HFFc6 (cell line): ENCODE data around the gene RPS17. TPM values are rescaled to one million over a fixed set of nuclear protein-coding genes. Genes with fewer than 3 reads are reported as not detected.

Source experiments
- DNase-seq: peaks from one replicate; pipeline ENCODE4 v3.0.0-alpha.2; 2018
- H3K27ac Mint-ChIP-seq: 2 replicates; pipeline ENCODE4 v1.8.0; 2020; ENCODE audit warnings: mild to moderate bottlenecking, mixed read lengths
- H3K27me3 Mint-ChIP-seq: 2 replicates; pipeline ENCODE4 v1.8.0; 2021; ENCODE audit warnings: mild to moderate bottlenecking, moderate library complexity, mixed read lengths; ENCODE audit not compliant: insufficient read depth
- H3K36me3 Mint-ChIP-seq: 2 replicates; pipeline ENCODE4 v1.8.0; 2021; ENCODE audit warnings: low read depth, mixed read lengths
- H3K4me1 Mint-ChIP-seq: 2 replicates; pipeline ENCODE4 v1.8.0; 2020; ENCODE audit warnings: low read depth, mixed read lengths
- H3K4me3 Mint-ChIP-seq: 2 replicates; pipeline ENCODE4 v1.8.0; 2020; ENCODE audit warnings: mild to moderate bottlenecking, moderate library complexity, mixed read lengths
- H3K9me3 Mint-ChIP-seq: 2 replicates; pipeline ENCODE4 v1.8.0; 2020; ENCODE audit warnings: mild to moderate bottlenecking, mixed read lengths
- CTCF ChIP-seq: fragments of 200-600 bp; sonication (generic); IDR thresholded peaks from 2 replicates; pipeline ENCODE4 v1.5.0; 2021; ENCODE audit warnings: antibody characterized with exemption, mild to moderate bottlenecking
- total RNA-seq, 6 experiments: library from RNA; stranded (reverse); fragmentation: NEBNext Ultra II Directional; extraction: Animal tissue kit (Norgen Biotek cat#: 25700); gene quantifications; 2 replicates in 1 of 6; 3 replicates in 5 of 6; pipeline ENCODE4 v1.2.3, GENCODE V29; 2021

RPS17 gene
- total RNA-seq, 6 experiments from 2014 or later: 1,467 to 1,843 (median 1,822) TPM

DNA sequence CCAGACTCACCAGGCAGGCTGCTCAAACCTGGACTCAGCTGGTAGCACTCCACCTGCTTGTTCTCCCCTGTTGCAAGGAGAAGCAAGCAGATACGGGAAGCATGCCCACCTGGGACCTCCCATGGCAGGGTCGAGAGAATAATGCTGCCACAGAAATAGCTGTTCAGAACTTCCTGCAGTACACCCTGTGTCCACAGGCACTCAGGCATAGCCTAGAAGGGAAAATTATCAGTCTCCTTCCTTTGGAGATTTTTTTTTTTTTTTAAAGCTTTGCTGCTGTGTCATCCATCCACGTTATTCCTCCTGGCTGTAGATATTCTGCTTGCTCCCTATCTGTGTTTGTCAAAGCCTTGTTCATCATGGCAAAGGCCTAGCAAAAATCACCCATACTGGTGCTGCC, 32.7 kb upstream of the RPS17 start:
- no peak overlapping the region for H3K27ac Mint-ChIP-seq
- no peaks in the 10 kb centered on the region for H3K9me3 Mint-ChIP-seq
- no peaks in the 10 kb centered on the region; the same call in 1 of the 2 replicates for H3K27me3 Mint-ChIP-seq
- peaks cover 31% of the 10 kb centered on the region for H3K4me1 Mint-ChIP-seq
- TF ChIP-seq CTCF: peak; percentile 12; the same call in 1 of the 2 replicates
- no peak overlapping the region for H3K4me3 Mint-ChIP-seq
- H3K36me3 Mint-ChIP-seq: no peaks in the 10 kb centered on the region
- no peak for DNase-seq

- Mint-ChIP-seq H3K27me3 (no peaks in the 10 kb centered on the region; the same call in 1 of the 2 replicates), H3K4me3 (peak overlapping the region; percentile 88)
- no peak for DNase-seq
These were observed 32.1 kb upstream of the RPS17 start for GRCh38 chr15:82572311-82572710.

DNA sequence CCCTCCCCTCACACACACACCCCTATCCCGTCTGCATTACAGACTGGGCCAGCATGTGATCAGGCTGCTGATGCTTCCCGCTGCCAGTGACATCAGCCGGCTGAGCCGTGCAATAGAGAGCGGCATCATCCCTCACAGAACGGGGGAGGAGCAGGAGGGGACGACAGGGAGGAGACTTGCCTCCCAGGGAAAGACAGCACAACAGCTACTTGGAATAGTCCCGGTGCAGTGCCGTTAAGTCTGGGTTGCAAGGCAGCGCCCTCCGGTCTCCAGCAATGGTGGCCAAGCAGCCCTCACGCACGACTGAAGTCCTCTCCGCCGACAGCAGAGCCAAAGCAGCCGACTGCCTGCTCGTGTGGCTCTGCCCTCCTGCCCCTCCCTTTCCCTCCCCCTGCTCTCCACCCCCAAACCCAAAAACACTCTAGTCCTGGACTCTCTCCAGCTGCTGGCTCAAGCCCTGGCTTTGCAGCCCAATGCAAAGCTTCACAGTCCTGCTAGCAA, 31.5 kb upstream of the RPS17 start:
- H3K9me3 Mint-ChIP-seq: no peaks in the 10 kb centered on the region
- H3K4me3 Mint-ChIP-seq: peak overlapping the region; percentile 88
- peak; percentile 78 for DNase-seq
- peak overlapping the region; percentile 86 for H3K27ac Mint-ChIP-seq
- no peak for TF ChIP-seq CTCF
- H3K36me3 Mint-ChIP-seq: no peaks in the 10 kb centered on the region
- H3K27me3 Mint-ChIP-seq: no peaks in the 10 kb centered on the region; the same call in 1 of the 2 replicates
- H3K4me1 Mint-ChIP-seq: peaks cover 37% of the 10 kb centered on the region

More at GRCh38 chr15:82572311-82572710, 32.1 kb upstream of the RPS17 start:
- Mint-ChIP-seq H3K36me3 (no peaks in the 10 kb centered on the region), H3K27ac (no peak overlapping the region; the same call in 1 of the 2 replicates), H3K9me3 (no peaks in the 10 kb centered on the region), H3K4me1 (peaks cover 32% of the 10 kb centered on the region)
- no peak for TF ChIP-seq CTCF

DNA sequence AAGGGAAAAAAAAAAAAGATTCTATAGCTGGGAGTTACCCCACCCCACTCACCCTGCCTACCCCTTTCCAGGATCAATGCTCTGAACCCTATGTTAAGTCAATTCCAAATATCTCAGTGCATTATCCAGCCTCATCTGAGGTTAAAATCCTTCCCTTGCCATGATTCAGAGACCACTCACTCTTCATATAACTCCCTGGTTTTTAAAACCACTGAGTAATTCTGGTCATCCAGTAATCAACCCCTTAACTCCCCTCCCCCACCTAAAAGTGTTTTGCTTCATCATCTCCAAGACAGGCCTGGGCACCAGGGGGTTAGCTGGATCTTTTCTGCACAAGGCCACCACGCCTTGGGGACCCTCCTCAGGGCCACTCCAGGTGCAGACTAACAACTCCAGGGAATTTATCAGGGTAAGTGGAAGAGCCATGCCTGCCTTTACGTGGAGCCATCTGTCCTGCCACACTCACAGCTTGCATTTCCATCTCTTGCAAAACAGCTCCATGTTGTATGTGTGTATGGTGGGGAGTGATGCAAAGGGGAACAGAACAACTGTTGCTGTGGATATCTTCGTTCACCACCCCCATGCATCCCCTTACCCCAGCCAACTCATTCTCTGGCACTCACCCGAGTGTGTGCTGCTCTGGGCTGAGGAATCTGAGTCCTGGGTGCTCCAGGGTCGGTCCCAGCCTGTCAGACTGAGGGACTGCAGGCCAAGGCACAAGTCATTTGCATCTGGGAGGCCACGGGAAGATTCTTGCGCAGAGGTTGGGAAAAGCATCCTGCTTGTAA, 30.7 kb upstream of the RPS17 start:
- H3K4me1 Mint-ChIP-seq: peaks cover 44% of the 10 kb centered on the region
- peak overlapping the region; percentile 88 for H3K4me3 Mint-ChIP-seq
- TF ChIP-seq CTCF: no peak
- peak overlapping the region; percentile 86 for H3K27ac Mint-ChIP-seq
- H3K27me3 Mint-ChIP-seq: no peaks in the 10 kb centered on the region; the same call in 1 of the 2 replicates
- H3K9me3 Mint-ChIP-seq: no peaks in the 10 kb centered on the region
- peak; percentile 43 for DNase-seq
- H3K36me3 Mint-ChIP-seq: no peaks in the 10 kb centered on the region

- no peak overlapping the region for H3K27ac Mint-ChIP-seq
- H3K36me3 Mint-ChIP-seq: no peaks in the 10 kb centered on the region
- no peaks in the 10 kb centered on the region for H3K27me3 Mint-ChIP-seq
- peaks cover 44% of the 10 kb centered on the region for H3K4me1 Mint-ChIP-seq
- TF ChIP-seq CTCF: no peak
- no peaks in the 10 kb centered on the region for H3K9me3 Mint-ChIP-seq
- DNase-seq: no peak
- no peak overlapping the region for H3K4me3 Mint-ChIP-seq
These were observed 29.6 kb upstream of the RPS17 start for GRCh38 chr15:82569834-82570233.
